Measurements from ENCODE around the gene CHAT.

The CHAT gene

DNA sequence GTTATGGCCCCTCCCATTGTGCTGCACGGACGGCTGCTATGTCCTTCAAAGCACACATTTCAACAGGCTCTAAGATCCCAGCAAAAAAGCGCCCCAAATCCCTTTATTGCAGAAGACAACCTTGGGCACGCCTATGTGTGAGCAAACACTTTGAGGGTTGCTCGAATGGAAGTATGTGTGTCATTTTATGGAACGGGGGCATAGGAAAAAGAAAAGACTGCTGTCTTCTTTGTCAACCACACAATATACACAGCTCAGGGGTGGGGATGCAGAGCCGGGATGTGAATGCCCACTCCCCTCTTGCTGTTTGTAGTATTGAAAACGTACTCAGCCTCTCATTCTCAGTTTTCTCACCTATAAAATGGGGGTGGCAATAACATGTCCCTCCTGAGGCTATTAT, 97.6 kb downstream of the CHAT start:
- no peaks in the 10 kb centered on the region for H3K4me1 ChIP-seq (ENCODE audit: control insufficient read depth, insufficient read depth, low read length, unreplicated experiment)
- no peaks in the 10 kb centered on the region for H3K36me3 ChIP-seq (ENCODE audit: insufficient read depth, low read length)
- H3K79me2 ChIP-seq (ENCODE audit: control insufficient read depth, insufficient read depth, low read length, unreplicated experiment), result no peaks in the 10 kb centered on the region
- H2AFZ ChIP-seq (ENCODE audit: low read length, unreplicated experiment), result no peak overlapping the region
- H3K27ac ChIP-seq (ENCODE audit: low read depth, low read length), result no peak overlapping the region
- peaks cover 71% of the 10 kb centered on the region for H3K27me3 ChIP-seq (ENCODE audit: insufficient read depth, low read length)
- no peak overlapping the region for H3K4me3 ChIP-seq (ENCODE audit: low read depth, low read length)

DNA sequence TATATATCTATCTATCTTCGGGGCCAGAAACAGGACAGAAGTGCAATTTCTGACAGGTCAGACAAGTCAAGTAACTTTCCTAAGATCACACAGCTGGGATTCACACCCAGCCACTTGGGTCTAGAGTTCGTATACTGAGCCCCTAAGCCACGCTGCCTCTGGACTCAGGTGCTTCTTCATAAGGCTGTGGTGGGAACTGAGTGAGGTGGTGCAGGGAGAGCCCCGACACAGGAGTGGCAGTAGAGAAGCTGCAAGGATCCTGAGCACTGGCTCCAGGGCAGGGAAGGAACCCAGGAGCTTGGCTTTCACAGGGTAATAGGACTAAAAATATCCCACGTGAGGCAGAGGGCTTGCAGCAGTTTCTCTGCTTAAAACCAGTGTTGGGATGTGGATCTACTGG, 99.4 kb downstream of the CHAT start:
- H3K79me2 ChIP-seq (ENCODE audit: control insufficient read depth, insufficient read depth, low read length, unreplicated experiment), result no peaks in the 10 kb centered on the region
- H3K4me1 ChIP-seq (ENCODE audit: control insufficient read depth, insufficient read depth, low read length, unreplicated experiment), result no peaks in the 10 kb centered on the region
- peaks cover 53% of the 10 kb centered on the region for H3K27me3 ChIP-seq (ENCODE audit: insufficient read depth, low read length)
- no peak overlapping the region for H3K27ac ChIP-seq (ENCODE audit: low read depth, low read length)
- H2AFZ ChIP-seq (ENCODE audit: low read length, unreplicated experiment), result no peak overlapping the region
- no peak overlapping the region for H3K4me3 ChIP-seq (ENCODE audit: low read depth, low read length)
- H3K36me3 ChIP-seq (ENCODE audit: insufficient read depth, low read length), result no peaks in the 10 kb centered on the region

Data from ACC112 (cell line).